MV-4-11 (cell line): Measurements from ENCODE around the gene CD52.
"Not testable (repeated sequence)": the region's sequence is repeated elsewhere in the genome, so short reads cannot be mapped to it uniquely, and the experiment has no call there.

Source experiments
- DNase-seq: peaks from one replicate; lab custom pipeline; 2025; lab: John Stamatoyannopoulos, UW

The CD52 gene

DNA sequence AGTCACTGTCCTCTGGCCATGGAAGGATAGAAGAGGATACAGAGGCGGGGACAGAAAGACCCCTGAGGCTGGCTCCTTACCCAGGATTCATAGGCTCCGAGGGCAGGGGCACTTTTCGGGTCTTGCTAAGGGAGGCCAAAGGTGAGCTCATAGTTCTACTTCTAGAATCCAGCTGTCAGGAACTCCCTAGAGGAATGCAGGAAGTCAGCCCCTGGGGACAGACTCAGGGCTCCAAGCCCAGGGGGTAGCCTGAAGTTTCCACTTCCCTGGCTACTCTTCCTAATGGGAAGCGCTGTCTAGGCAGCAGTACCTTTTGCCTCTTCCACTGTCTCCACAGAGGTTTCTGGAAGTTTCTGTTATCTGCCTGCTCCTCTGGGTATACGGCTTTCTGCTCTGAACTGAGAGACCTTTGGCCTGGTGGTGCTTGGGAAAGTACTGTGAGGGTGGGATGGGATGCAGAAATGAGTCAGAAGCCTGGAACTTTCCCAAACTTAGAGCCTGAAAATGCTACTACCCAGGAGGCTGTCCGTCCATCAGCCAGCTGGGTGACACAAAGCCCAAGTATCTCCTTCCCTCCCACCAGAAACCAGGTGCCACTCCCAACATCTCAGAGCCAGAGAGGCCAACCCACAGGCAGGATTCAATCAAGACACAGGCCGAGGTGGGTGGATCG lies 14.9 kb upstream of the CD52 start:
- DNase-seq, result no peak

DNA sequence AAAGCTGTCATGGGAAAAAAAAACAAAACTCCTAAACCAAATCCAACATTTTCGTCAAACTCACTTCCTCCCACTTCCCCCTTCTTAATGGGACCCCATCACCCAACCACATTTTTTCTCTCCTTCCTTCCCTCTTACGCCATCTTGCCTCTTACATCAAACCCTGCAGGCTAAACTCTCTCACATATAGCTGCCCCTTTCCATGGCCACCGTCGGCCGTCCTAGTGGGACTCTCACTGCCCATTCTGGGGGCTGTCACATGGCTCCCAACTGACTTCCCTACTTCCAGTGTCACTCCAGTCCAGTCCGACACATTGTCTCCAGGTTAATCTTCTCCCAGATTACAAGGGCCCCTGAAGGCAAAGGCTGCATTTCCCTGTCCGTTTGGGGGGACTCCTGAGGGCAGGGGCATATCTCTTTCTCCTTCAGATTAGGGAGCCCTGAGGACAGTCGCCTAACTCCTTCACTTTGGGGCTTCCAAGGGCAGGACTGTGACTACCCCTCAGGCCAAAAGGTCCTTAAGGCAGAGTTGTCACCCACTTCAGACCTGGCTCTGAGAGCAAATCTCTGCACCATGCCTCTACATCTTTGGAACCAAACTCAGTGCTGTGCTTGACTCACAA lies 12.0 kb upstream of the CD52 start:
- DNase-seq, result peak; percentile 67

DNA sequence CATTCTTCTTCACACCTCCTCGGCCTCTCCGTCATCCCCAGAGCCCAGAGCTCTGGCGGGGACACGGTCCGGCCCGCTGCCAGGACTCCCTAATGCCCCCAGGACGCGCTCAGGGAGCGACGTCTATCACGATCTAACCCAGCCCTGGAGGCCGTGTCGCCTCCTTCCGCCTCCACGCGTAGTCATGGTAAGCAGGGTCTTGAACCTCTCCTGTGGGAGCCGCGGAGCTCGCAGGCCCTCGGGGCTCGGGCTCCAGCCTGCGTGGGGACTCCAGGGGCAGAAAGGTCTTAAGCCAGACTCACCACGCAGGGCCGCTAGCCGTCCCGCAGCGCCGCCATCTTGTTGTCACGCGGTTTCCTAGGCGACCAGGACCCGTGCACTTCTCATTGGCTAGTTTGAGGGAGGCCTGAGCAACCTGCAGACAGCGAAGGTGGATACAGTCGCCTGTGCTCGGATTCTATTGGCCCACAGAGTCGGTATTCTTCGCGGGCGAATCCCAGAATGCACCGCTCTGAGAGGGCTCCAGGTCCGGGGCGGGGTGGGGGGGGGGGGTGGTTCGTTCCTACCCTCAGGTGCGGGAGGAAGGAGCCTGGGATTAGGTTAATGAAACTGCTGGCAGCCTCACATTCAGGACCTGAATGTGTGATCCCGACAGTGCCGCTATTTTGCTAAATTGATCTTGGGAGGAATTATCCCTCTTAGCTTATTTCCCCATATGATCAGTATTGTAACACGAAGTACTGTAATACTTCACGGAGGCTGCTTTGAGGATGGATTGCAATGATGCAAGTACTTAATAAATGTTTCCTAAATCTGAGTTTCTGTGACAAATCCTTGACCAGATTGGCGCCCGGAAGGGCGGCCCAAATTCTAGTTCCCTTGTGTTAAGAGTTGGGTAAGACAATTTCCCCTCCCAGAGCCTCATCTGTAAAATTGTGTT lies 11.2 kb upstream of the CD52 start, which contains the start of gene UBXN11:
UBXN11 (minus strand) TSS at position 347 of the 940 bp plus-strand sequence. CDS start 3,753 bp downstream, outside the sequence.
- peak; percentile 89 for DNase-seq

DNA sequence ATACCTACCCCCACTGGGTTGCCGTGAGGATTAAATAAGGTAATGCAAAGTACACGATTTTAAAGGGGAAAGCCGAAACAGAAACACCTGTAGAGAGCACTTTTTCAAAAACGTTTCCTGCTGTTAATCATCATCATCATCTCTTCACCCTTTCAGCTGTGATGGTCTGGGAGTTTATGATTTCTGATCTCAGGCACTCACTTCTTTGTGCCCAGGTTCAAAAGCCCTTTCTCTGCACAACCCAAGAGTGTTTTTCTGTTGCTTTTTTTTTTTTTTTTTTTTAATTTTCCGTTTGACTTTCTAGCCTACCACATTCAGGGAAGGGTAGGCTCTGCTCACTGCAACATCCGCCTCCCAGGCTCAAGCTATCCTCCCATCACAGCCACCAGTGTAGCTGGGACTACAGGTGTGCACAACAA lies 10.4 kb upstream of the CD52 start:
- DNase-seq, result no peak

DNA sequence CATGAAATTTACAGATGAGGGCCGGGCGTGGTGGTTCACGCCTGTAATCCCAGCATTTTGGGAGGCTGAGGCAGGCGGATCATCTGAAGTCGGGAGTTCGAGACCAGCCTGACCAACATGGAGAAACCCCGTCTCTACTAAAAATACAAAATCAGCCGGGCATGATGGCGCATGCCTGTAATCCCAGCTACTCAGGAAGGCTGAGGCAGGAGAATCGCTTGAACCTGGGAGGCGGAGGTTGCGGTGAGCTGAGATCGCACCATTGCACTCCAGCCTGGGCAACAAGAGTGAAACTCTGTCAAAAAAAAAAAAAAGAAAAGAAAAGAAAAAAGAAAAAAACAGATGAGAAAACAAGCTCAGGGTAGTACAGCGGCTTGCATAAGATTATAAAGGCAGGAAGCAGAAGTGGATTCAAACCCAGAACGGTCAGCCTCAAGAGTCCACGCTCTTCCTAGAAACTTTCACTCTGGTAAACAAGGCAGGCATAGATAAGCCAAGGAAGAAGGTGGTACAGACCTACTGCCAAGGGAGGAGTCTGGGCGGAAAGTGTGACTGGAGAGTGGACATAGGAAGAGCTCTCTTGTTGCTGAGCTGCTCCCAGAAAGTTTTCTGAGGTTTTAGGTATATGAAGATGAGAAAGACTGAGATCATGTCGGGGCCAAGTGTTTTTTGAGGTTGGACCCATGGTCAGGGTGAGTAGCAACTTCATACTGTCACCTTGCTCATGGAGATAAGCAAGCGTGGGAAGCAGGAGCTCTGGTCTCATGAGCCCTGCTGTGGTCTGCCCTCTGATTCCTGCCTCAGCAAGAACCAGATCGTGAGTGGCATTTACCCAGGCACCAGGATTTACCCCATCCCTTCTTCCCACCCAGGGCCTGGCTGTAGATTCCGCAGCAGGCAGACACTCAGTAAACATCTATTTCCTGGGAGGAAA lies 9.5 kb upstream of the CD52 start:
- DNase-seq, result peak; percentile 50

DNA sequence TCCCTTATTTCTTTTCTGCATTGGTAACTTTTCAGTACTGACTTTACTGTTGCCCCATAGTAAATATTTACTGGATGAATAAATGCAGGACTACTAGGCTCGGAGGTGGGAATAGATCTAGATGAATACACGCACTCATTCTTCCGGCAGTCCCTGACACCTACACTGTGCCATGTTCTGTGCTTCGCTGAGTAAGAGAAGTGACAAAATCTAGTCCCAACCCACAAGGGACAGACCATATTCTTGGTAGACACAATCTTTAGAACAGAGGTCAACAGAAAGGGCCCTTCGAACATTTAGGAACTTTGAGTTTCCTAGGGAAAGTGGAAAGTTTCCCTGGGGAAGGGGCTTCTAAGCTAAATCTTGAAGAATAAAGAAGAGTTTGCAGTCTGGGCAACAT lies 3.3 kb upstream of the CD52 start:
- no peak for DNase-seq

DNA sequence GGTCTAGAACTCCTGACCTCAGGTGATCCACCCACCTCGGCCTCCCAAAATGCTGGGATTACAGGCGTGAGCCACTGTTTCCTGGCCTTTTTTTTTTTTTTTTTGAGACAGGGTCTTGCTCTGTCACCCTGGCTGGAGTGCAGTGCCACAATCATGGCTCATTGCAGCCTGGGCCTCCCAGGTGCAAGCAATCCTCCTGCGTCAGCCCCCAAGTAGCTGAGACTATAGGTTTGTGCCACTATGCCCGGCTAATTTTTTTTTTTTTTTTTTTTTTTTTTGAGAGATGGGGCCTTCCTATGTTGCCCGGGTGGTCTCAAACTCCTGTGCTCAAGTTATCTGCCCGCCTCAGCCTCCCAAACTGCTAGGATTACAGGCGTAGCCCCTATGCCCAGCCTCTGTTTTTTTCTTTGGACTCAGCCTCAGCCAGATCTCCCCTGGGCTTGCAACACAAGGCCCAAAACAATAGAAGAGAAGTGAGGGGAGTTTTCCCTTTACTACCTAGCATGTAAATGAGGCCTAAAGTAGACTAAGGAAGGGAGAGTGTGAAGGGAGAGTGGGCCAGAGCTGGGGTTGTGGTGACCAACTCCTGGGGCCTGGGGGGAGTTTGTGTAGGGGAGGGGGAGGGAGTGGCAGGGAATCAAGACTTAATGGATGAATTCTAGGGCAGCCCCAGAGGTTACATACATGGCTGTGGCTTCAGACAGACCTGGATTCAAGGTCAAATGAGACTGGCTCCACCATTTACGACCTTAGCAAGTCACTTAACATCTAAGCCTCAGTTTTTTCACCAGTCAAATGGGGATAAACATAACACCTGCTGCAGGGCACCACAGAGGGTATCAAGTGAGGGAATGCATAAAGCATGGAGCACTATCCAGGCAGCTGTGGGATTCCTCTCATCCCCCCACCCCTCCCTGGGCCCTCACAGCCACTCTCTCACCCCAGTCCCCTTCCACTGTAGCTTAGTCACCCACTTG lies 1.6 kb upstream of the CD52 start:
- DNase-seq, result no peak

DNA sequence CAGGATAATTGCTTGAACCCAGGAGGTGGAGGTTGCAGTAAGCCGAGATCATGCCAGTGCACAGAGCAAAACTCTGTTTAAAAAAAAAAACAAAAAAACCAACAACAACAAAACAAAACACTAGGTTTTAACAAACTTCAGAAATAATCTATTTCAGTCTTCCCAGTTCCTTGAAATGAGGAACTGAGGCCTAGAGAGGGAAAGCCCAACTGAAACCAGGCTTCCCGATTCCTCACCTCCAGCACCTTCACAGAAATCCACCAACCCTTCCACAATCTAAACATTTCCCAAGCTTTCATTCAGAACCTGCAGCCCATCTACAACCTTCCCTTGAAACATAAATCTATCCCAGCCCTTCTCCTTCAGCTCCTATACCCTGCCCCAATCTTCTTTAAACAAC lies 612 bp upstream of the CD52 start:
- DNase-seq, result peak; percentile 32

DNA sequence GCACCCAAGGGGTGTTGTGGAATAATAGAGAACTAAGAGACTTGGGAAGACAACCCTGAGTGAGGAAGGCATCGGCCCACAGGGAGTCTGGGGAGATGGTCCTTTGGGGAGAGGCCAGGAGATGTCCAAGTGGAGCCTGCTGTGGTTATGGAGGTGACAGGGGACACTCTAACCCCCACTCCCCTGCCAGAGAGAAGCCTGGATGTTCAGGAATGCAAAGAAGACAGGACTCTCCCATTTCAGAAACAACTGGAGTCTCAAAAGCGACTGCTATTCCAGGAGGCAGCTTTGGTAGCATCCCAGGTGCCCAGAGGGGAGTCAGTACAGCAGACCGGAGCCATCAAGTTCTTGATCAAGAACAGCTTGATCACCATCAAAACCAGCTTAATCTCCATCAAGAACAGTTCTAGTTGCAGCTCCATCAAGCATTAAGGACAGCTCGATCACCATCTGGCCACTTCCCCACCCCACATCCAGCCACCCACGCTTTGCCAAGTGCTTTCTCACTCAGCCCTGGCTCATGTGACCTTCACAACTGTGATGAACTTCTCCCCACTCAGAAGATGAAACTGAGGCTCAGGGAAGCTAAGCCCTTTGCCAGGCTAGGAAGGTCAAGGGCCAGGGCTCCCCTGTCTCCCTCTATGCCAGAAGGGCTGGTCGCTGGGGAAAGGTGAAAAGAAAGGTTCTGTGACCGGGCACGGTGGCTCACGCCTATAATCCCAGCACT lies 743 bp downstream of the CD52 start:
- DNase-seq, result peak; percentile 51

DNA sequence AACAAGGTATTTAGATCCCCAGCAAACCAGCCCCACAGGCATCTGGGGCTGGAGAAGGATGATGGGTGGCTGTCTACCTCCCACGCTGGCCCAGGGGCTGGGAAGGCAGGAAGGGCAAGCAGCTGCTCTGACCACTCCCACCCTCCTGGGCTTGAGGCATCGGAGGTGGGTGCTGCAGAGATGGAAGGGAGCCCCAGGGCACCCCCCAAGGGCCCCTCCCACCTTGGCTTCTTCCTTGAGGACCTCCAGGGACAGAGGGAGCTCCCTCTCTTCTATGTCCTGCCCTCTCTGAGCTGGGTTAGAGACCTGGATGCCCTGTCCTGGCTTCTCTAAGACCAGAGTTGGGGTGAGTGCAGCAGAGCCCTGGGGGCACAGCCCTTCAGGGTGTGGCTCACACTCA lies 3.1 kb downstream of the CD52 start:
- no peak for DNase-seq

DNA sequence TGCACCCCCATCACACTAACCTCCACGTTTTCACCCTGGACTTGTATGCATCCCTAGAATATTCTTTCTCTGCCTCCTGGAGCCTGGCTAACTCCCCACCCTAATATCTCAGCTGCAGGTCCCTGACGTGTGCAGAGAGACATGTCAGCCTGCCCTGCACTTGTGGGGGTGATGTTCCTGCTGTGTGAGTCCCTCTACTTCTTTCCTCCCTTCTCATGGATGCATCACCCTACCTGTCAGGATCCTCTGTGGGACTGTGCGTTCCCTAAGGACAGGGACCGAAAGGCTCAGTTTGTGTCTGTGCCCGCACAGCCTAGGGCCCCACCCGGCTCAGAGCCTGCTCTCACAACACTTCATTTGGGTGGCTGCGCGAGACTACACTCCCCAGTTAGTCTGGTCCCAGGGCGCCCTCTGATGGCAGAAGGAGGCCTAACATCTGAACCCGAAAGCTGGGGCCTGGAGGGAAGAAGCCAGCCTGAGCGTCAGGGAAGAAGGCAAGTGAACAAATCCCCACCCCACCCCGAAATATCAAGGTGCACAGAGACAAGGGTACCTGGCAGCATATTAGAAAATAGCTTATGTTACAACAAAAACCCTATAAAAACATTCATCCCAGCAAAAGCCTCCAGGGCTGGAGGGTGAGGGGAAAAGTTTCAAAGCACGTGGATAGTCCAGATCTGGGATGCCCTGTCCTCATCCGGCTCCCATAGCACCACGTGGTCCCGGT lies 3.7 kb downstream of the CD52 start:
- DNase-seq, result peak; percentile 78

DNA sequence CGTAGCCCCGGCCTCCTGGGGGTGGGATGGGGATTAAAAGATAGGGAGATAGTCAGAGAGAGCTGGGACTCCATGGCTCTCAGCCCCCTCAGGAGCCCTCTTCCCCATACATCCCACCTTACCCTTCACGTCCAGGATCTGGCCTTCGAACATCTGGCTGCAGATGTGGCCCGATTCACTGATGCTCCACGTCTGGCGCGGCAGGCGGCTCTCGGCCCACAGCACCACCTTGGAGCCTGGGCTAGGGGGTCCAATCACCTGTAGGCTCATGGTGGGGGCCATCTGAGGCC lies 4.2 kb downstream of the CD52 start:
- DNase-seq, result no peak

DNA sequence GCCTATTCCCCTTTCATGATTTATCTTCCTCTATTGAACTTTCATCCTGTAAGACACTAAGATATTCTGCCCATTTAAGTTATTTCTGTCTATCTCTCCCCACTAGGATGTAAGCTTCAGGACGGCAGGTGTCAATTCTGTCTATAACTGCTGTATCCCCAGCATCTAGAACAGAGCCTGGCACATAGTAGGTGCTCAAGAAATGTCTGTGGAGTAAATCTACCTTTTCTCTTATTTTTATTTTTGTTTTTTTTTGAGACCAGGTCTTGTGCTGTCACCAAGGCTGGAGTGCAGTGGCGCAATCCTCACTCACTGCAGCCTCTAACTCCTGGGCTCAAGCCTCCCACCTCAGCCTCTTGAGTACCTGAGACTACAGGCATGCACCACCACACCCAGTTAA lies 5.6 kb downstream of the CD52 start:
- DNase-seq, result no peak

DNA sequence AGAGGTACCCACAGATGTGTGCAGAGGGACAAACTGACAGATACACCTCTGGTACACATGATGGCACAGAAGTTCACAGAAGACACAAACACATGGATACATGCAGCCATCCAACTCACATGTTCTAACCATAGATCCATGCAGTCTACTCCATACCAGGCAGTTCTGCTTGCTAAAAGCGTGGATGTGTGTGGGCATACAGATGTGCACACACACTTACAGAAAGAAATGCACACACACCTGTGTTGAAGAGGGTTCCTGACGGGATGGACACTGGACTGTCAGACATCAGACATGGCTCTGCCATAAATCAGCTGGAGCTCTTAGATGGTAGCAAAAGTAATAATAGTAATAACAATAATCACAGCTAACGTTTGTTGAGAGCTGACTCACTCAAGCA lies 6.8 kb downstream of the CD52 start:
- no peak for DNase-seq

DNA sequence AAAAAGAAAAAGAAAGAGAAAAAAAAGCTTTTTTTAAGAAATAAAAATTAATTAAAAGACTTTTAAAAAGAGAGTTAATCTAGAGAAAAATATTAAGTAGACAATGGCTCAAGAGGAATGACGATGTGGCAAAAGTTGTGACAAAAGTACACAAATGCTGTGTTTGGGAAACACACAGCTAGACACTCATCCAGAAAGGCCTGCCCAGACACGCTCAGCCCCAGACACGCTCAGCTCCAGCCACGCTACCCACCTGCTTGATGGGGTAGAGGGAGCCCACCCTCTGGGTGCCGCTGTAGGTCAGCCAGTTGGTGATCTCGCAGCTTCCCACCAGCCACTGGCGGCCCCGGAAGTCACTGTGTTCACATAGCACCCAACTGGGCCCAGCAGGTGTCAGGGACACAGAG lies 10.2 kb downstream of the CD52 start:
- no peak for DNase-seq

DNA sequence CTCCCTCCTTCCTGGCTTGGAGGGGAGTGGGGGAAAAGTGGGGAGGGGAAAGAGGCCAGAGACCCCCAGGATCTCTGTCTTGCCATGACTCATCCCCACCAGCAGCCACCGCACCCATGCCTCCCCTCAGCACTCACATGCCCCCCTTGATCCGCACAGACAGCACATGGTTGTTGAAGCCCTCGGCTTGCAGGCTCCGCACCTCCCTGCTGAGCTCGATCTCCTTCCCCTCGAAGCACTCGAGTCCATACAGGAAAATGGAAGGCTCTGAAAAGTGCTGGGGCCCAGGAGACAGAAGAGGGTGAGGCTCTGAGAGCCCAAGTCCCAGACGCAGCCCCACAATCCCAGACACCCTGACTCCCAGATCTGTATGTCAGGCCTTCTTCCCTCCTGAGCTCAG lies 10.8 kb downstream of the CD52 start:
- DNase-seq, result no peak

DNA sequence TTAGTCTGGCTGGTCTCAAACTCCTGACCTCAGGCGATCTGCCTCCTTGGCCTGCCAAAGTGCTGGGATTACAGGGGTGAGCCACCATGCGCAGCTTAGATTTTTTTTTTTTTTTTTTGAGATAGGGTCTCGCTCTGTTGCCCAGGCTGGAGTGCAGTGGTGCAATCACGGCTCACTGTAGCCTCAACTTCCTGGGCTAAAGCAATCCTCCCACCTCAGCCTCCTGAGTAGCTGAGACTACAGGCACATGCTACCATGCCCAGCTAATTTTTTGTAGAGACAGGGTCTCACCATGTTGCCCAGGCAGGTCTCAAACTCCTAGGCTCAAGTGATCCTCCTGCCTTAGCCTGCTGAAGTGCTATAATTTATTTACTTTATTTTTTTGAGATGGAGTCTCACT lies 11.6 kb downstream of the CD52 start:
- DNase-seq, result not testable (repeated sequence)

DNA sequence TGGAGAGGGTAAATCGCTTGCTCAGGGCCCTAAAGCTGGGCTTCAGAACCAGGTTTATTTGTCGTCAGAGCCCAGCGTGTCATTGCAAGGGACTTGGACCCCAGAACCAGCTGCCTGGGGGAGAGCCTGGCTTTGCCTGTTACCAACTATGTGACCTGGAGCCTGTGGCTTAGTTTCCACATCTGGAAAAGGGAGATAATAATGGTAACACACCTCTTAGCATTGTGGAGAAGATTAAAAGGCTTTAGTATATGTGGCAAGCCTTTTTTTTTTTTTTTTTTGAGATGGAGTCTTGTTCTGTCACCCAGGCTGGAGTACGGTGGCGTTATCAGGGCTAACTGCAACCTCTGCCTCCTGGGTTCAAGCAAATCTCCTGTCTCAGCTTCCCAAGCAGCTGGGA lies 12.5 kb downstream of the CD52 start:
- DNase-seq, result no peak

DNA sequence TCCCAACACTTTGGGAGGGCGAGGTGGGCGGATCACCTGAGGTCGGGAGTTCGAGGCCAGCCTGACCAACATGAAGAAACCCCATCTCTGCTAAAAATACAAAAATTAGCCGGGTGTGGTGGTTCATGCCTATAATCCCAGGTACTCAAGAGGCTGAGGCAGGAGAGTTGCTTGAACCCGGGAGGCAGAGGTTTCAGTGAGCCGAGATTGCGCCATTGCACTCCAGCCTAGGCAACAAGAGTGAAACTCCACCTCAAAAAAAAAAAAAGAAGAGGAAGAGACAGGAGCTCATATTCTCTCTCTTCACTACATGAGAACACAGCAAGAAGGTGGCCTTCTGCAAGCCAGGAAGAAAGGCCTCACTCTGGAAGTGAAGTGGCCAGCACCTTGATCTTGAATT lies 15.6 kb downstream of the CD52 start:
- DNase-seq, result peak; percentile 33
